ENCODE measurements around the gene ENO3.
A peak's percentile ranks its signal among the peaks of the same experiment; 100 is the strongest.

Gene ENO3

GRCh38 chr17:4974115-4974670 lies 23.3 kb downstream of the ENO3 start:
- H4K20me1 ChIP-seq (ENCODE audit: control insufficient read depth, insufficient read depth, low read depth, low read length): no peaks in the 10 kb centered on the region
- no peaks in the 10 kb centered on the region for H3K9me2 ChIP-seq (replicated peaks; ENCODE audit: control insufficient read depth, low read length)
- H3K79me2 ChIP-seq (ENCODE audit: control insufficient read depth, low read length): no peaks in the 10 kb centered on the region; the same call in 1 of the 2 replicates
- no peaks in the 10 kb centered on the region for H3K9me3 ChIP-seq (ENCODE audit: control insufficient read depth, insufficient read depth, low read length)
- H3K36me3 ChIP-seq (ENCODE audit: control insufficient read depth, low read length): peaks cover 70% of the 10 kb centered on the region
- H3K4me2 ChIP-seq (ENCODE audit: low read length): no peak overlapping the region
- H3K27ac ChIP-seq (ENCODE audit: low read depth, low read length): no peak overlapping the region
- no peaks in the 10 kb centered on the region for H3K27me3 ChIP-seq (ENCODE audit: control insufficient read depth, low read length)
- no peak for TF ChIP-seq CTCF (IDR thresholded peaks at IDR 0.05; ENCODE audit: low read depth, low read length, poor library complexity, severe bottlenecking)
- TF ChIP-seq EZH2phosphoT487 (IDR thresholded peaks at IDR 0.05; ENCODE audit: borderline replicate concordance, low read length): no peak
- H3K4me1 ChIP-seq (ENCODE audit: control insufficient read depth, low read length): peaks cover 4% of the 10 kb centered on the region
- H3K4me3 ChIP-seq (ENCODE audit: low read length): no peak overlapping the region
- no peaks in the 10 kb centered on the region; the same call in 1 of the 2 replicates for H3F3A ChIP-seq (ENCODE audit: control insufficient read depth, insufficient read depth)

GRCh38 chr17:4978726-4979125 lies 27.8 kb downstream of the ENO3 start:
- Histone ChIP-seq H3F3A (ENCODE audit: control insufficient read depth, insufficient read depth) (peaks cover 4% of the 10 kb centered on the region; the same call in 1 of the 2 replicates), H3K27ac (ENCODE audit: low read depth, low read length) (no peak overlapping the region), H3K9me2 (replicated peaks; ENCODE audit: control insufficient read depth, low read length) (no peaks in the 10 kb centered on the region), H3K27me3 (ENCODE audit: control insufficient read depth, low read length) (no peaks in the 10 kb centered on the region), H3K36me3 (ENCODE audit: control insufficient read depth, low read length) (peaks cover 69% of the 10 kb centered on the region), H3K9me3 (ENCODE audit: control insufficient read depth, insufficient read depth, low read length) (no peaks in the 10 kb centered on the region), H3K4me2 (ENCODE audit: low read length) (no peak overlapping the region), H3K79me2 (ENCODE audit: control insufficient read depth, low read length) (no peaks in the 10 kb centered on the region), H3K4me1 (ENCODE audit: control insufficient read depth, low read length) (peaks cover 29% of the 10 kb centered on the region), H4K20me1 (ENCODE audit: control insufficient read depth, insufficient read depth, low read depth, low read length) (no peaks in the 10 kb centered on the region), H3K4me3 (ENCODE audit: low read length) (no peak overlapping the region)
- TF ChIP-seq CTCF (IDR thresholded peaks at IDR 0.05; ENCODE audit: low read depth, low read length, poor library complexity, severe bottlenecking) (no peak), EZH2phosphoT487 (IDR thresholded peaks at IDR 0.05; ENCODE audit: borderline replicate concordance, low read length) (no peak)

DNA sequence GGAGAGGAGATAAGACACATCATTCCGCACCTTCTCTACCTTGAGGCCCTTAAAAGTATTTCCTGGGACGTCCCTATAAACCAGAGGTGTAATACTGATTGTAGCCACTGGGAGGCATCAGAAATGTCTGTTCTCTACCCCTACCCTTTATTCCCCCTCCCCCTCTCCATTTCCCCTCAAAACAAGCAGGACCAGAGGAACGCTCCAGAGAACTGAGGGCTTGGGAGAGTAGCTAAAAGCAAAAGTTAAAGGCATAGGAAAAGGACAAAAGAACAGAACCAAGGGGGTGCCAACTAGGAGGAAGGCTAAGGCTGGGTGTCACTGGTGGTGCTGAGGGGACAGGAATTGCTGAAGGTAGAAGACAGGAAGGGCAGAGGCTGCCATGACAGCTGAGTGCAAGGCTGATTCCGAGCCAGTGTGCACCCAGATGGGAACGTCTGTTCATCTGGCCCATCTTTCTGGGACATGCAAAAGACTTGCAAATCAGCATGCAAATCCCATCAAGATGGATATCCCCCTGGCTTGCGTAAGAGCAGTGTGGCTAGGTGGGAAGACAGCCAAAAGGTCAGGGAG lies 29.8 kb downstream of the ENO3 start:
- H3K9me3 ChIP-seq (ENCODE audit: control insufficient read depth, insufficient read depth, low read length): no peaks in the 10 kb centered on the region
- peak overlapping the region; percentile 2; the same call in 1 of the 2 replicates for H3K27ac ChIP-seq (ENCODE audit: low read depth, low read length)
- no peaks in the 10 kb centered on the region for H3K27me3 ChIP-seq (ENCODE audit: control insufficient read depth, low read length)
- H3F3A ChIP-seq (ENCODE audit: control insufficient read depth, insufficient read depth): peaks cover 4% of the 10 kb centered on the region; the same call in 1 of the 2 replicates
- H4K20me1 ChIP-seq (ENCODE audit: control insufficient read depth, insufficient read depth, low read depth, low read length): no peaks in the 10 kb centered on the region
- H3K36me3 ChIP-seq (ENCODE audit: control insufficient read depth, low read length): peaks cover 60% of the 10 kb centered on the region
- 0 out of 2 replicates have a peak overlapping the region, but pooled peaks have one; percentile 8 for H3K4me3 ChIP-seq (ENCODE audit: low read length)
- peaks cover 29% of the 10 kb centered on the region for H3K4me1 ChIP-seq (ENCODE audit: control insufficient read depth, low read length)
- TF ChIP-seq EZH2phosphoT487 (IDR thresholded peaks at IDR 0.05; ENCODE audit: borderline replicate concordance, low read length) (no peak), CTCF (IDR thresholded peaks at IDR 0.05; ENCODE audit: low read depth, low read length, poor library complexity, severe bottlenecking) (peak; percentile 74)
- no peaks in the 10 kb centered on the region; the same call in 1 of the 2 replicates for H3K79me2 ChIP-seq (ENCODE audit: control insufficient read depth, low read length)
- H3K9me2 ChIP-seq (replicated peaks; ENCODE audit: control insufficient read depth, low read length): no peaks in the 10 kb centered on the region
- peak overlapping the region; percentile 54 for H3K4me2 ChIP-seq (ENCODE audit: low read length)
